Upper lobe of left lung (tissue), 6 donors: ENCODE results near the gene ANO2. TPM values are rescaled to one million over a fixed set of nuclear protein-coding genes. Genes with fewer than 3 reads are reported as not detected.

Source experiments
- ATAC-seq, 2 donors: fragments of 200-7000 bp; cut with Tn5 transposase; one replicate each; pipeline ENCODE4 v1.9.1; 2022; ENCODE audit warnings: mild to moderate bottlenecking in 2 of 2, moderate library complexity in 2 of 2; ENCODE audit not compliant: low FRiP score in 2 of 2
- DNase-seq, 2 donors: peaks; one replicate each; pipeline ENCODE4 v3.0.0-alpha.2; 2019 to 2020
- H3K27ac ChIP-seq, 4 donors: fragments of 200-600 bp; sonication (generic); one replicate each; pipeline ENCODE4 v1.5.1; 2016 to 2019
- H3K27me3 ChIP-seq, 4 donors: fragments of 200-600 bp; sonication (generic); one replicate each; pipeline ENCODE4 v1.5.1; 2017 to 2019
- H3K36me3 ChIP-seq, 4 donors: fragments of 200-600 bp; sonication (generic); one replicate each; pipeline ENCODE4 v1.5.1; 2016 to 2019
- H3K4me1 ChIP-seq, 4 donors: fragments of 200-600 bp; sonication (generic); one replicate each; pipeline ENCODE4 v1.5.1; 2018 to 2019
- H3K4me3 ChIP-seq, 4 donors: fragments of 200-600 bp; sonication (generic); one replicate each; pipeline ENCODE4 v1.5.1; 2017 to 2019; ENCODE audit warnings: mild to moderate bottlenecking in 2 of 4, moderate library complexity in 1 of 4
- H3K9me3 ChIP-seq, 4 donors: fragments of 200-600 bp; sonication (generic); one replicate each; pipeline ENCODE4 v1.5.1; 2018 to 2019
- EP300 ChIP-seq, 4 donors: sonication (generic); formaldehyde crosslinking; IDR thresholded peaks; one replicate each; pipeline ENCODE4 v1.5.1; 2017; ENCODE audit warnings: antibody characterized with exemption in 4 of 4, control low read depth in 2 of 4
- POLR2A ChIP-seq, 4 donors: fragments of 450-650 bp; IDR thresholded peaks; one replicate each; pipeline ENCODE4 v1.5.1; 2016 to 2017; ENCODE audit warnings: antibody characterized with exemption in 4 of 4, mild to moderate bottlenecking in 2 of 4
- POLR2AphosphoS5 ChIP-seq, 2 donors: sonication (generic); formaldehyde crosslinking; IDR thresholded peaks; one replicate each; pipeline ENCODE4 v1.5.1; 2017; ENCODE audit warnings: antibody characterized with exemption in 2 of 2
- WGBS, 2 donors: methylation state at CpG; one replicate each; pipeline ENCODE4 v1.1.5; 2017 to 2018; 5-methylcytosine and 5-hydroxymethylcytosine counted together
- total RNA-seq, 6 donors: library from RNA; depleted of rRNA in 4 of 6; stranded (reverse); fragments of >200 nt in 4 of 6; gene quantifications; one replicate each; pipeline versions ENCODE4 v1.1.0 to v1.2.1, GENCODE V29; 2016 to 2021
- TF ChIP-seq, protein P1 (sequence below), 6 experiments: fragments of 450-650 bp in 4 of 6; fragments of 200-600 bp in 2 of 6; sonication (generic) in 2 of 6; IDR thresholded peaks; one replicate each; pipeline ENCODE4 v1.5.1; 2016 to 2019; ENCODE audit warnings: antibody characterized with exemption in 6 of 6
- donor health status: DM: no; HTN: no; CAD: no; lungs with moderate emphysema.
- donor health status: DM: no; HTN: yes; CAD: no; lungs with severe emphysema.

ANO2 gene
- total RNA-seq, 6 donors from 2014 or later: 4.4 to 78.6 (median 17.5) TPM

DNA sequence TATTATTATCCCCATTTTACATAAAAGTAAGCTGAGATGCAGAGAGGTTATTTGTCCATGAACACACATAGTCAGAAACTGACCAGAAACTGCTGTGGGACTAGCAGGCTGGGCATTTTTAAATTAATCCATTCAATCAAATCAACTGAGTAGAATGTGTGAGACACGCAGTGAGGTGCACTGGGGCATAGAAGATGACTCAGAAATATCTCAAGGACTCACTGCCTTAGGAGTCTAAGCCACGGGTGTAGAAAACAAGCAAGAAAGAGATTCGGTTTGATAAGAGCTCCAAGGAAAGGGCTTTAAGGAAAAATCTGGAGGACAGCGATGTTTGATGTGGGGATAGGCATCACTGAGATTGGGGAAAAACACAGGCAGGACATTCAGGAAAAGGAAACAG lies 127.8 kb downstream of the ANO2 start:
- Histone ChIP-seq H3K27me3 (no peaks in the 10 kb centered on the region), H3K27ac (no peak overlapping the region), H3K36me3 (no peaks in the 10 kb centered on the region), H3K4me3 (no peak overlapping the region), H3K9me3 (peaks cover 0 to 15% (median 7%) of the 10 kb centered on the region in 4 donors), H3K4me1 (no peaks in the 10 kb centered on the region)
- 84 to 86% methylated on average over 4 of the region's 4 CpGs for WGBS, 2 donors
- TF ChIP-seq POLR2AphosphoS5 (IDR thresholded peaks at IDR 0.05) (no peak), POLR2A (IDR thresholded peaks at IDR 0.05) (no peak), EP300 (IDR thresholded peaks at IDR 0.05) (no peak)
- TF ChIP-seq, protein P1, sequence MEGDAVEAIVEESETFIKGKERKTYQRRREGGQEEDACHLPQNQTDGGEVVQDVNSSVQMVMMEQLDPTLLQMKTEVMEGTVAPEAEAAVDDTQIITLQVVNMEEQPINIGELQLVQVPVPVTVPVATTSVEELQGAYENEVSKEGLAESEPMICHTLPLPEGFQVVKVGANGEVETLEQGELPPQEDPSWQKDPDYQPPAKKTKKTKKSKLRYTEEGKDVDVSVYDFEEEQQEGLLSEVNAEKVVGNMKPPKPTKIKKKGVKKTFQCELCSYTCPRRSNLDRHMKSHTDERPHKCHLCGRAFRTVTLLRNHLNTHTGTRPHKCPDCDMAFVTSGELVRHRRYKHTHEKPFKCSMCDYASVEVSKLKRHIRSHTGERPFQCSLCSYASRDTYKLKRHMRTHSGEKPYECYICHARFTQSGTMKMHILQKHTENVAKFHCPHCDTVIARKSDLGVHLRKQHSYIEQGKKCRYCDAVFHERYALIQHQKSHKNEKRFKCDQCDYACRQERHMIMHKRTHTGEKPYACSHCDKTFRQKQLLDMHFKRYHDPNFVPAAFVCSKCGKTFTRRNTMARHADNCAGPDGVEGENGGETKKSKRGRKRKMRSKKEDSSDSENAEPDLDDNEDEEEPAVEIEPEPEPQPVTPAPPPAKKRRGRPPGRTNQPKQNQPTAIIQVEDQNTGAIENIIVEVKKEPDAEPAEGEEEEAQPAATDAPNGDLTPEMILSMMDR (IDR thresholded peaks at IDR 0.05): no peak
- ATAC-seq: no peak
- no peak for DNase-seq

DNA sequence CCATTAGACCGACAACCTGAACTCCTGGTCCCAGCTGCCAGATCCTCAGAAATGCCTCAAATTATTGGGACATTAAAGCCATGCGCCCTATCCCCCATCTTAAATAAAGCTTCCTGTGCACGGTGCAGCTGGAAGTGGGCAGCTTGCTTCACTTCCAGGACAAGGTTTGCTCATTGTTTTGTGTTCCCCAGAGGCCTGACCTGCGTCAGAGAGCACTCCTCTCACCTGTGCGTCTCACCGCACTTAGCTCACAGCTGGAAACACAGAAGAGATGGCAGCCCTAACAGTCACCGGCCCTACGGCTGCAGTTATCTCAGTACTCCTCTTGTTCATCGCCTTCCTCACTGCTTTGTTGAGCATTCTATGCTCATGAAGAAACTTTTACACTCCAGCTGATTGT lies 135.5 kb downstream of the ANO2 start:
- 74 to 91% methylated on average over 9 of the region's 9 CpGs for WGBS, 2 donors
- no peaks in the 10 kb centered on the region for H3K9me3 ChIP-seq
- DNase-seq (no peak), ATAC-seq (no peak)
- H3K27me3 ChIP-seq: no peaks in the 10 kb centered on the region
- H3K4me1 ChIP-seq: no peaks in the 10 kb centered on the region
- H3K4me3 ChIP-seq: no peak overlapping the region
- H3K27ac ChIP-seq: no peak overlapping the region
- peaks cover 0 to 20% (median 0%) of the 10 kb centered on the region in 4 donors for H3K36me3 ChIP-seq
- no peak for TF ChIP-seq POLR2A (IDR thresholded peaks at IDR 0.05)

DNA sequence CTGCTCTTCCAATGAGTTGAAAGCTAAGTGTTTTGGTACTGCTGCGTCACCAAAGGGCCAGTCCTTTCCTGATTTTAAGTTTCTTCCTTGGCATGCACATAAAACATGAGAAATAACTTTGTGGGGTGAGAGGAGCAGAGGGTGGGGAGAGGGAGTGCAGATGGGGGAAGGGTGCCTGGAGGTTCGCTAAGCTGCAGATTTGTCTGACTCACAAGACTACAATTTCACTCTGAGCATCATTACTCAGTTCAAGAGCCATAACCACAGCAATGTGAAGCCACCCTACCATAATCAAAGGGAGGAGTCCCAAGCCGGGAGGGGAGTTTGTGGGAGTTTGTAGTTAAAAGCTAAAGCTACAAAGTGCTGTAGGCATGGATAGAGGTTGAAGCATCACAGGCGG lies 136.1 kb downstream of the ANO2 start:
- peaks cover 0 to 20% (median 0%) of the 10 kb centered on the region in 4 donors for H3K36me3 ChIP-seq
- TF ChIP-seq, protein P1 (IDR thresholded peaks at IDR 0.05): no peak
- TF ChIP-seq POLR2AphosphoS5 (IDR thresholded peaks at IDR 0.05) (no peak), EP300 (IDR thresholded peaks at IDR 0.05) (no peak), POLR2A (IDR thresholded peaks at IDR 0.05) (no peak)
- no peak overlapping the region for H3K4me3 ChIP-seq
- no peak for DNase-seq
- H3K27me3 ChIP-seq: no peaks in the 10 kb centered on the region
- H3K9me3 ChIP-seq: no peaks in the 10 kb centered on the region
- no peak overlapping the region for H3K27ac ChIP-seq
- H3K4me1 ChIP-seq: no peaks in the 10 kb centered on the region
- peak in 1 of 2 donors; percentile 6 for ATAC-seq
- 81 to 88% methylated on average over 4 of the region's 4 CpGs for WGBS, 2 donors

DNA sequence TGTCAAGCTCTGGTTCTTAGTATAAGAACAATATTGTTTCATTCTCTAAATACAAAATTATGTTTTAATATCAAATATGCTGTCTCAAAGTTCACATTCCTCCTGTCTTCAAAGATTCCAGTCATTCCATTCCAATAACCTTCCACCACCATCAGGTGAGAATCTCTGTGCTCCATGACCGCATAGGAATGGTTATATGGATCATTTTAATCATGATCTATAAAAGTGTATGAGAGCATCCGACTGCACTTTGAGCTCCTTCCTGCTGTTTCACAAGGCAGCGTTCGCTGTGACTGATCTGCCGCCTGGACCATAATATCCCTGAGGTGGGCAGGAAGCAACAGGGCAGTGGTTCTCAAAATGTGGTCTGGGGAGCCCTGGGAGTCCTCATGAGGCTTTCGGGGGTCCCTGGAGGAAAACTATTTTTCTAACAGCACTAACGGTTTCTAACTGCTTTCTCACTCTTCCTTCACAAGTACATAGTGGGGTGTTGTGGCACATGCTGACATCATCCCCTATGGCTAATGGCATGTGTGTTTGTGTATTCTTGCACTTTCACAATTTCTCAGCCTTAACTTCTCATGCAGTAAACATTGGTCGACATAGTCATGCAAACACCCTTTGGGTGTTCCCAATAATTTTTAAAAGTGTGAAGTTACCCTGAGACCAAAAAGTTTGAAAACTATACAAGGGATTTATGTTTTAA lies 137.4 kb downstream of the ANO2 start:
- no peaks in the 10 kb centered on the region for H3K9me3 ChIP-seq
- H3K27ac ChIP-seq: no peak overlapping the region
- H3K4me1 ChIP-seq: no peaks in the 10 kb centered on the region
- TF ChIP-seq EP300 (IDR thresholded peaks at IDR 0.05) (no peak), POLR2AphosphoS5 (IDR thresholded peaks at IDR 0.05) (no peak), POLR2A (IDR thresholded peaks at IDR 0.05) (no peak)
- TF ChIP-seq, protein P1 (IDR thresholded peaks at IDR 0.05): no peak
- no peak overlapping the region for H3K4me3 ChIP-seq
- WGBS, 2 donors: 77 to 79% methylated on average over 8 of the region's 8 CpGs
- no peak for ATAC-seq
- peaks cover 0 to 25% (median 0%) of the 10 kb centered on the region in 4 donors for H3K36me3 ChIP-seq
- H3K27me3 ChIP-seq: no peaks in the 10 kb centered on the region
- no peak for DNase-seq

DNA sequence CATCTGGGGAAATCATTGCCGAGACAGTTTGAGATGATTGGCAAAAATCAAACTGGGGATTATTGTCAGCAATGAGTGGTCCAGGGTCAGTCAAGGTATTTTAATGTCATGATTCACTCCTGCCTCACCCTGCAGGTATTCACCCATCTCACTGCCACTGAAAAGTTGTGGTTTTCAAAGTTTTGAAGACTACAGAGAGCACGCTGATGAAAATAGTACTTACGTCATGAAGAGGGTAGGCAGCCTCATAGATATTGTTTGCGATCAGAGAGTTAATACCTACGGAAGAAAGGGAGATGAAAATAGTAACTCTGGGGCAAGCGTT lies 138.0 kb downstream of the ANO2 start:
- no peak overlapping the region for H3K4me3 ChIP-seq
- H3K27ac ChIP-seq: no peak overlapping the region
- no peak for DNase-seq
- H3K36me3 ChIP-seq: peaks cover 0 to 28% (median 0%) of the 10 kb centered on the region in 4 donors
- no peaks in the 10 kb centered on the region for H3K9me3 ChIP-seq
- H3K4me1 ChIP-seq: no peaks in the 10 kb centered on the region
- TF ChIP-seq EP300 (IDR thresholded peaks at IDR 0.05) (no peak), POLR2AphosphoS5 (IDR thresholded peaks at IDR 0.05) (no peak), POLR2A (IDR thresholded peaks at IDR 0.05) (no peak)
- TF ChIP-seq, protein P1 (IDR thresholded peaks at IDR 0.05): no peak
- no peaks in the 10 kb centered on the region for H3K27me3 ChIP-seq
- 92 to 97% methylated on average over 6 of the region's 6 CpGs for WGBS, 2 donors
- ATAC-seq: no peak
